HG03045 (cell line): ENCODE results near the gene PPAN.

Source experiments
- ATAC-seq: cut with Tn5 transposase; IDR thresholded peaks from one replicate; pipeline ENCODE4 v1.9.1; 2021; ENCODE audit warnings: mild to moderate bottlenecking, moderate library complexity; ENCODE audit not compliant: unreplicated experiment

Gene PPAN, protein sequence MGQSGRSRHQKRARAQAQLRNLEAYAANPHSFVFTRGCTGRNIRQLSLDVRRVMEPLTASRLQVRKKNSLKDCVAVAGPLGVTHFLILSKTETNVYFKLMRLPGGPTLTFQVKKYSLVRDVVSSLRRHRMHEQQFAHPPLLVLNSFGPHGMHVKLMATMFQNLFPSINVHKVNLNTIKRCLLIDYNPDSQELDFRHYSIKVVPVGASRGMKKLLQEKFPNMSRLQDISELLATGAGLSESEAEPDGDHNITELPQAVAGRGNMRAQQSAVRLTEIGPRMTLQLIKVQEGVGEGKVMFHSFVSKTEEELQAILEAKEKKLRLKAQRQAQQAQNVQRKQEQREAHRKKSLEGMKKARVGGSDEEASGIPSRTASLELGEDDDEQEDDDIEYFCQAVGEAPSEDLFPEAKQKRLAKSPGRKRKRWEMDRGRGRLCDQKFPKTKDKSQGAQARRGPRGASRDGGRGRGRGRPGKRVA

DNA sequence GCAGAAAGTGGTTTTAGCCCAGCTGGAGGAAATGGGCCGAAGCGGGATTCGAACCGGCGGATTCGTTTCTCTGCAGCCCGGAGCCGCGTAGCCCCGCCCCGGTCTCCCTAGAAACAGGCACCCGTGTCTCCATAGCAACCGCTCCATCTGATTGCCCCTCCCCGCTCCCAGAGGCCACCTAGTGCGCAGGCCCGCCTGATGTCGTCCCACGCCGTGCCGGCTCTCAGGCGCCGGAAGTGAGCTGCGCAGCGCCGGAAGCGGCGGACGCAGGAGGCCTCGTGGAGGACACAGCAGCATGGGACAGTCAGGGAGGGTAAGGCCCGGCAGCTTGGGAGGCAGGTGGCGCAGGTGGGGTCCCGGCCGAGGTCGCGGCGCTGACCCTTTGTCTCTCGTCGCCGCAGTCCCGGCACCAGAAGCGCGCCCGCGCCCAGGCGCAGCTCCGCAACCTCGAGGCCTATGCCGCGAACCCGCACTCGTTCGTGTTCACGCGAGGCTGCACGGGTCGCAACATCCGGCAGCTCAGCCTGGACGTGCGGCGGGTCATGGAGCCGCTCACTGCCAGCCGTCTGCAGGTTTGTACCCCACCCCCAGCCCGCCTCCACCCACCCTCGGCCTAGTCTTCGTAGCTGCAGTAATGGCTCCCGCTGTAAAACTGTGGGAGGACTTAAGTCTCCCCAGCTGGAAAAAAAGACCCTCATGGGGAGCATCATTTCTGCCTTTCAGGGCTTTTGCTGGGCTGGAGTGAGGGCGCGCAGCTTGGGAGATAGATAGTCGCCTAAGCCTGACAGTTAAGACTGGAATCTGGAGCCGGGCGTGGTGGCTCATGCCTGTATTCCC, at the start of gene PPAN:
PPAN (plus strand) TSS at position 263 of the 837 bp plus-strand sequence; CDS start at position 296, 33 bp downstream.
- ATAC-seq, result peak; percentile 60

DNA sequence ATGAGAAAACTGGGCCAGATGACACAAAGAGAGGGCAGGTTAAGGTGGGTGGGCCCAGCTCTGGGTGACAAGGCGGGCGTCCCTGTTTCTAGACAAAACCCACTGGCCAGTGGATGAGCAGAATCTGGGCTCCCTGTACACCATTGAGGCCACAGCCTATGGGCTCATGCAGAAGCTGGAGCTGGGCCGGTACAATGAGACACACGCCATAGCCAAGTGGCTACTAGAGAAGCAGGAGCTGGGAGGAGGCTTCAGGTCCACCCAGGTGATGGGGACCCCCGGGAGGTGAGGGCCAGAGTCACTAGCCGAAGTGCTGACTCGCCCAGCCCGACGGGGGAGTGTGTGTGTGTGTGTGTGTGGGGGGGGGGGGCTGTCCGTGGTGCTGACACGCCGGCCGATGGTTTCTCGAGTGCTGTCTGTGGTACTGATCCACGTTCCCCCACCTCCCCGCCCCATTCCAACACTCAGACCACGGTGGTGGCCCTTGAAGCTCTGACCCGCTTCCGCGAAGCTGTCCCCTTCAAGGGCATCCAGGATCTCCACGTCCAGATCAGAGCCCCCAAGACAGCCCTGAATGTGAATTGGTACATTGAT, 44.3 kb upstream of the PPAN start:
- ATAC-seq, result no peak

DNA sequence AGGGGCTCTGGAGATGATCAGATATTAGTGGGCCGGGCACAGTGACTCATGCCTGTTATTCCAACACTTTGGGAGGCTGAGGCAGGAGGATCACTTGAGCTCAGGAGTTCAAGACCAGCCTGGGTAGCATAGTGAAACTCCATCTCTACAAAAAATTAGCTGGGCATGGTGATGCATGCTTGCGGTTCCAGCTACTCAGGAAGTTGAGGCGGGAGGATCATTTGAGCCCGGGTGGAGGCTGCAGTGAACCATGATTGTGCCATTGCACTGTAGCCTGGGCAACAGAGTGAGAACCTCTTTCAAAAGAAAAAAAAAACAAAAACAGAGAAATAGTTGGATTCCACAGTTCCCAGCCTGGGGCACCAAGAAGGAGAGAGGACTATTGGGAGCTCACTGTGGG, 38.0 kb upstream of the PPAN start:
- no peak for ATAC-seq

DNA sequence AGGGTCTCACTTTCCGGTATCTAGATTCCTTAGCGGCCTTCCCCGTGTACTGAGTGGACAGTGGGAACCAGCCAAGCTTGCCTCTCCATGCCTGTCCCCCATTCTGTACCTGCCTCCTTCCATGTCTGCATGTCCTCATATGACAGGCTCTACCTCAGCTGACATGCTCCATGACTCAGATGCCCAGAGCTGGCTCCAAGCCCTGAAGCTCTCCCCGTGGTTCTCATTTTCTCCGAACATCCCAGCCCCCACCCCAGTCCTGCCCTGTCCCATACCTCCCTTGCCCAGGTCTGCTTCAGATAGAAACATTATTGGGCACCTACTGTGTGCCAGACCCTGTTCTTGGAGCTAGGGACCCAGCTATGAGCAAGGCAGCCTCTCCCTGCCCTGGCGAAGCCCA, 37.1 kb upstream of the PPAN start:
- ATAC-seq, result no peak

DNA sequence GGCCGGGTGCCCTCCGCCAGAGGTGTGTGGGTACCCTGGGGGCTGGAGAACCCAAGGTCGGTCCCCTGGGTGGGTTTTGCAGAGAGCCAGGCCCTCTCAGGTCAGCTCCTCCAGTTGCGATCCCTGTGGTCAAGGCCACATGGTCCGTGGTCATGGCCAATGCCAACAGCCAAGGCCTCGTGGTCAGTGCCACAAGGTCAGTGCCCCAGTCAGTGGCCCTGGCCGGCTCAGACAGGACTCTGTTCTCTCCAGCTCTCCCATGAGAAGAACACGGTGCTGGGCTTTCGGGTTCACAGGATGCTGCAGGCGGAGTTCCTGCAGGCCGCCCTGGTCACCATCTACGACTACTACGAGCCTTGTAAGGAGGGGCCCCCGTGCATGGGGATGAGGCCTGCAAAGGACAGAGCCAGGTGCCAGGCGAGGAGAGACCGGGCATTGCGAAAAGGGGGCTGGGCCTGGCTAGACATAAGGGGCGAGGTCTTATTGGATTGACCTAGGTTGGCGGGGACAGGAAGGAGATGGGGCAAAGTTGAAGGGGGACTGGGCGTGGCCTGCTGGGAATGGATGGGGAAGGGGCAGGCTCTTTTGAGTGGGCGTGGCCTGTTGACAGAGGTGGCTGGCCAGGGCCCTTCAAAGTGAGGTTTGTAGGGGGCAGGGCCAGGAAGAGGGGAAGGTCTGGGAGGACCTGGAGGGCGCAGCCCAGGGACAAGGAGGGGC, 35.3 kb upstream of the PPAN start:
- no peak for ATAC-seq

DNA sequence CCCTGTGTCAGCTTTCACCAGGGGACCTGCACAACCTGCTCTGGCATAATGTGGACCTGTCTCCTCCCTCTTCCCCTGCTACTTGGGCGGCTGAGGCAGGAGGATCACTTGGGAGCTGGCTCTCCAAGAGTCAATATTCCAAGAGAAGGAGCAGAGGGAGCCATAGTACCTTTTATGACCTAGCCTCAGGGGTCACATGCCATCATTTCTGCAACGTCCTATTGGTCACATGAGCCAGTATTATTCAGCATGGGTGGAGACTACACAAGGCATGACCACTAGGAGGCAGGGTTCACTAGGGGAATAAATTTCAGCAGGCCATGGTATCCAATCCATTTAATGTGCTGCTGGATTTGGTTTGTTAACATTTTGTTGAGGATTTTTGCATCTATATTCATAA, 32.0 kb upstream of the PPAN start:
- ATAC-seq, result no peak

DNA sequence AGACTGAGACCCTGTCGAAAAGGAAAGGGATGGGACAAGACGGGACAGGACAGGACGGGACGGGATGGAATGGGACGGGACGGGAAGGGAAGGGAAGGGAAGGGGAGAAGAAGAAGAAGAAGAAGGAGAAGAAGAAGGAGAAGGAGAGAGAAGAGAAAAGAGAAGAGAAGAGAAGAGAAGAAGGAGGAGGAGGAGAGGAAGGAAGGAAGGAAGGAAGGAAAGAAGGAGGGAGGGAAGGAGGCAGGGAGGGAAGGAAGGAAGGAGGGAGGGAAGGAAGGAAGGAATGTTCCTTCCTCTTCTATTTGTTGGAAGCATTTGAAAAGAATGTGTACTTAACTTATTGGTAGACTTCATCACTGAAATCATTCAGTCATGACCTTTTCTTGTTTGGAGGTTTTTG, 29.6 kb upstream of the PPAN start:
- no peak for ATAC-seq

DNA sequence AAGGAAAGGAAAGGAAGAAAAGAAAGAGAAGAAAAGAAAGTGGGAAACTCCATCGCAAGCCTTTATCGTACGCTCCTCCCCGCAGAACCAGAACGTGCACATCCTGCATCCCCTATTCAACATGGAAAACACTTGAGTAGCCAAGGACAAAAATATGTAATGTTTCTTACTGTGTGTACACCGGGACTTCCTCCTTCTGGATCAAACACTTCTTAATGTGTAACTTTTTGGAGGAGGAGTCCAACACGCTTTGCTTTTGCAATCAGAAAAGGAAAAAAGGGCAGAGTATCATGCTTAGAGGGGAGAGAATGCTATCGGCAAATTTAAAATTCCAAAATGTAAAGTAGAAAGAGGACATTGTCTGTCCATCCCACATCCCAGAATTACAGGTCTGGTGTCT, 27.8 kb upstream of the PPAN start:
- no peak for ATAC-seq

DNA sequence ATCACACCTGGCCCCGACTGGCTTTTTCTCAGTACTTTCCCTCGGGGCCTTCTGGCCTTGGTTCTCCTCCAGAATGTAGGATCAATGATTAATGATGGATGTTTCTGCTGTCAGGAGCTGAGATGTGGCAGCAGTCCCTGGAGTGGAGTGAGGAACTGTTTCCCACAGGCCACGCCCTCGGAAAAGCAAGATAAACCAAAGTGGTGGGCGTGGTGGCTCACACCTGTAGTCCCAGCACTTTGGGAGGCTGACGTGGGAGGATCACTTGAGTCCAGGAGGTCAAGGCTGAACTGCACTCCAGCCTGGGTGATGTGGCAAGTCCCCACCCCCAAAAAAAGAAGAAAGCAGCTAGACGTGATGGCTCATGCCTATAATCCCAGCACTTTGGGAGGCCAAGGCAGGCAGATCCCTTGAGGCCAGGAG, 27.1 kb upstream of the PPAN start:
- ATAC-seq, result no peak

DNA sequence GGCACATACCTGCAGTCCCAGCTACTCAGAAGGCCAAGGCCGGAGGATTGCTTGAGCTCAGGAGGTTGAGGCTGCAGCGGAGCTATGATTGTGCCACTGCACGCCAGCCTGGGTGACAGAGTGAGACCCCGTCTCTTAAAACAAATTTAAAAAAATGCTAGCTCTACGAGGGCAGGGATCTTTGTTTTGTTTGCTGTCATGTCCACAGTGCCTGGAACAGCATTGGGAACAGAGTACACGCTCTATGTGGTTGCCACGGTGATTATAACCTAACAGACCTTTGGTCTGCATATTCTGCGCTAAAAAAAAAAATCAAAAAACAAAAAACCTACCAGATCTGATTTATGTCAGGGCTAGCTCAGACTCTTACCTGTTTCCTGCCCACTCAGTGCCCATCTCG, 22.3 kb upstream of the PPAN start:
- no peak for ATAC-seq

DNA sequence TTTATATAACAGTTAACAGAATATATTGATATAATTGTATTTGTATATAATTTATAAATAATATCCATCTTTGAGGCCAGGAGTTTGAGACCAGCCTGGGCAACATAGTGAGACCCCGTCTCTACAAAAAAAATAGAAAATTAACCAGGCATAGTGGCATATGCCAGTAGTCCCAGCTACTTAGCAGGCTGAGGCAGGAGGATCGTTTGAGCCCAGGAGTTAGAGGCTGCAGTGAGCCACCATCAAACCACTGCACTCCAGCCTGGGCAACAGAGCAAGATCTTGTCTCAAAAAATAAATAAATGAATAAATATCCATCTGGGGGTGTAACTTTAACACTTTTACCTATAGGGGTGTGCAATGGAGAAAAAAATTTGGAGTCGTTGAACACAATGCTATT, 21.4 kb upstream of the PPAN start:
- no peak for ATAC-seq

DNA sequence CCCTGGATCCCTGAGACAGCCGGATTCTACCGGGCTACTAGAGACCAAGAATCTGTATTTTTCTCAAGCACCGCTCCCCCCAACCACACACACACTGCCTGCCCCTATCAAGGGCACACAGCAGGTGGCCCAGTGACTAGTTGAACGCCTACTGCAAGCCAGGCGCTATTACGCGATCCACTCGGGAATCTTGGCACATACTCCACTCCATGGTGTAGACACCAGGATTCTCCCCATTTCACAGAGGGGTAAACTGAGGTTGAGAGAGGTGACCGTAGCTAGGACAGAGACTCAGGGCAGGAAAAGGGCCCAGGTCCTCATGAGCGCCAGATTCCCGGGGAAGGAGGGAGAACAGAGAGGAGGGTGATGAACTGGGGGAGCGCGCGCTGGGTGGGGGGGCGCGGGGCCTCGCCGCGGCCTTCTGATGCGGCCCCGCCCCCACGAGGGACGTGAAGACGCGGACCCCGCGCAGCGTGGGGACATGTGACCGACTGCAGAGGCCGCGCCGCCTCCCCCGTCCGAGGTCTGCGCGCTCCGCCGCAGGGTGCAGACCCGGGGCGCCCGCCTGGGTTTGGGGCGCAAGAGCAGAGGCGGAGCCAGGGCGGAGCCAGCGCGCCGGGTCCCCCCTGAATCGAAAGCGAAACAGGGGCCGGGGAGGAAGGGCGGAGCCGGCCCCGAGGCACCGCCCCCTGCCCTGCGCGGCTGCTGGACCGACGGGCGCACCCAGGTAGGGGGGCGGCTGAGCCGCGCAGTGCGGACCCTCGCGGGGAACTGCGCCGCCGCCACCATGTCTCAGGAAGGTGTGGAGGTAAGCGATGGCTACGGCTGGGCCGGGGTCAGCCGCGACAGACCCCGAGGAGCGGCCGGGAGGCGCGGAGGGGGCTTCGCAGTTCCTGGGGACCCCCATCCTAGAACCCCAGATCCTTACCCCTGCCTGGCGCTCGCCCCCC, 20.2 kb upstream of the PPAN start, which contains the start of gene SHFL:
SHFL (plus strand) TSS at position 677 of the 950 bp plus-strand sequence; CDS start at position 788, 111 bp downstream.
- peak; percentile 82 for ATAC-seq

DNA sequence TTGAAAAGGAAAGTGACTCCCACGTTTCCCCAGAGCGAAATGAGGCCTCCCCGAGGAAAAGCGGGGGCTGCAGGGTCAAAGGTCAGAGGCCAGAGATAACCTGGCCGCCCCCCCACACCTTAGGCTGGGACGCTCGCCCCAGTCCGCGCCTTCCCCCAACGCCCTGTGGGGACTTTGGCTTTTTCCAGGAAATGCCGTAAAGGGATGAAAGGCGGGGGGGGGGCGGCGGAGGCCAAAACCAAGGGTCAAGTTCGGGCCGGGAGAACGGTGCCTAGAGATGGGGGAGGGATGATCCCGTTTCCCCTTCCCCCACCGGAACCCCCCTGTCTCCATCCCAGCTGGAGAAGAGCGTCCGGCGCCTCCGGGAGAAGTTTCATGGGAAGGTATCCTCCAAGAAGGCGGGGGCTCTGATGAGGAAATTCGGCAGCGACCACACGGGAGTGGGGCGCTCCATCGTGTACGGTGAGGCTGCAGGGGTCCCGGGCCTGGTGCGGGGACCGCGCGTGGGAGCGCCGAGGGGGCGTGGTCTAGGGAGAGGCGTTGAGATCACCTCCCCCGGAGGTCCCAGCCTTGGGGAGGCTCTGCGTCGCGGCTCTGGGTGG, 19.5 kb upstream of the PPAN start:
- no peak for ATAC-seq

DNA sequence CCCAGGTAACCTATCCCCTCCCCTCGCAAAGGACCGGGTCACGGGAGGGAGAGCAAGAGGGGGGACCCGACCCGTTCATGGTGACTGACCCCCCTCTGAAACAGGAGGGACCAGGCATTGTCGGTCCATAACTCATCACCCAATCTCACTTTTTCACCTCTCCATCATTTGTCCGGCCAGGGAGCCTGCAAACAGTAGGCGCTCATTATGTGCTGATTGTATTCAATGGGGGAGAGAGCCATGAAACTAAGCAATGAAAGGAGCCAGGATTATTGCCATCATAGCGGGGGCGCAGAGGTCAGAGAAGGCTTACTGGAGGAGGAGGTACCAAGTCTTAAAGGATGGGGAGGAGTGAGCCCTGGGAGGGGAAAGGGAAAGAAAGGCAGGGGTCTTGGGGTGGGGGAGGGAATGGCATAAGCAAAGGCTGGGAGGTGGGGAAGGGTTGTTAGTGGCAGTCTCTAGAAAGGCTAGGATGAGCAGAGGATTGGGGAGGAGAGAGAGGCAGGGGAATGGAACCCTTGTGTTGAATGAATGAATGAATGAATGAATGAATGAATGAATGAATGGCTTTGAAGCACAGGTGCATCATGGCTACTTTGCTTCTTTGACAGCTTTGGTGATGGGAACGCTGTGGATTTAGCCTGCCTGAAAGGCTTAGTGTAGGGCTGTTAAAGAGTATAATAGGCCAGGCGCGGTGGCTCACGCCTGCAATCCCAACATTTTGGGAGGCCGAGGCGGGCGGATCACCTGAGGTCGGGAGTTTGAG, 18.7 kb upstream of the PPAN start:
- ATAC-seq, result no peak

DNA sequence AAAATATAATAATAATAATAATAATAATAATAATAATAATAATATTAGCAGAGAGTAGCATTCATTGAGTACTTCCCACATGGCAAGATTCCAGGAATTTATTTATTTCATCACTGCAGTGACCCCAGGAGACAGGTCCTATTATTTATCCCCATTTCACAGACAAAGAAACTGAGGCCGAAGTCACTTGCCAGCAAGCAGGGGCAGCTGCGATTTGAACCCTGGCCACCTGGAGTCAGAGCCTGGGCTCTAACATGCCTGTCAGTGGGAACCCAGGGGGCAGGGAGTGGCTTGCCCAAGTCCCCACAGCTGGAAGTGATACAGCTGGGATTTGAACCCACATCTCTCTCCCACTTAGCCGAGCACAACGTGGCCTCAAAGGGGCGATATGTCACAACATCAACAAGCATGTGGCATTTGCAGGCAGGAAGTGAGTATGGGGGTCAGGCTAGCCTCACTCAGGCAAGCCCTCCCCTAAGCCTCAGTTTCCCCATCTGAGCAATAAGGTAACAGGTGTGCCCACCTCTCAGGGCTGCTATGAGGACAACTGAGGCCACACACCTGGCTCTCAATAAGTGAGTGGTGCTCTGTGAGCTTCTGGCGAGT, 17.1 kb upstream of the PPAN start:
- ATAC-seq, result no peak

DNA sequence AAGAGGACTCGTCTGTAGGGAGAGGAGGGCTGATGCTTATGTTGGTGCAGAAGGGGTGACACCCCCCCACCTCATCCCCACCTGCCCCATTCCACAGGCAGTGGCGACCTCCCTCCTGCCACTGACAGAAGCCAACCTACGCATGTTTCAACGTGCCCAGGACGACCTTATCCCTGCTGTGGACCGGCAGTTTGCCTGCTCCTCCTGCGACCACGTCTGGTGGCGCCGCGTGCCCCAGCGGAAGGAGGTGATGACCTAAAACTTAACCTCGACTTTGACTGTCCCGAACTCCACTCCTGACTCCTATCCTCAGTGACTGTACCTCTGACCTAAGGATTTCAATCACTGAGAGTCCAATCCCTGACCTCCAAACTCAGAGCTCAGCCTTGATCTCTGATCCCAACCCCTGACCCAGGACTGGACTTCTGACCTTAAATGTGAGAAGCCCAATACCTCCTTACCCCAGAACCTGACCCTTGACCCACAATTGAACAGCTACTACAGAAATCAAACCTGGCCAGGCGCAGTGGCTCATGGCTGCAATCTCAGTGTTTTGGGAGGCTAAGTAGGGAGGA, 16.3 kb upstream of the PPAN start:
- no peak for ATAC-seq

DNA sequence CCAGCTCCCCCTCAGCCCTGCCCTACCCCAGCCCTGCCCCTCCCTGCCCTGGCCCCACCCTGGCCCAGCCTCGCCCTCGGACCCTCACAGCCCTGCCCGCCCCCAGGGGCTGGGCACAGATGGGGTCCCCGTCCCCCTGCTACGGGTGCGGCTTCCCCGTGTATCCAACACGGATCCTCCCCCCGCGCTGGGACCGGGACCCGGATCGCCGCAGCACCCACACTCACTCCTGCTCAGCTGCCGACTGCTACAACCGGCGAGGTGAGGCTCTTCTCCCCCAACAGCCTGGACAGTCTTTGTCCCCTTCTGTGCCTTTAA, 14.8 kb upstream of the PPAN start:
- ATAC-seq, result no peak
